OCI-LY1 (cell line): Measurements from ENCODE around the gene GMCL2.

Experiments
- EZH2 ChIP-seq: fragments of 200-600 bp; sonication (generic), shearing (Covaris generic); IDR thresholded peaks from 2 replicates; pipeline ENCODE4 v1.8.0; 2017; ENCODE audit warnings: borderline replicate concordance, mixed run types, mild to moderate bottlenecking, antibody characterized with exemption, low read length, moderate library complexity, mixed read lengths
- TF ChIP-seq, protein P1 (sequence below): fragments of 200-600 bp; sonication (generic), shearing (Covaris generic); IDR thresholded peaks from 2 replicates; pipeline ENCODE4 v1.5.1; 2017; ENCODE audit warnings: mild to moderate bottlenecking, antibody characterized with exemption, low read length, moderate library complexity, mixed read lengths

DNA sequence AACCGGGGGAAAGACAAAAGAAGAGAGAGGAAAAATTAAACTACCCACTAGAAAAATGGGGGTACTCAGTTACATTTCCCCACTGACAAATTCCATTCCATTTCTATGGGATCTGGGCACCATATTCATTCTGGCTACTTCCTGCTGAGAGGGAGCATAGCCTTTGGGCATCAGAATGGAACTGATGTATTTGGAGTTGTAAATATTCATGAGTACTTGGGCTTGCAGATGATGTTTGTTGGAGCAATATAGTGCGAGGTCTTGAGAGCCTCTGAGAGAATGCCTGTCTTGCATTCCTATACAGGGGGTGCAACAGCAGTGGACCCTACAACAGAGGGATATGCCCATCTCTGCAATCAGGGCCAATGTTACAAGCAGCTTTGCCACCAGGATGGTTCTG, 16.7 kb downstream of the GMCL2 start:
- no peak for TF ChIP-seq EZH2
- TF ChIP-seq, protein P1, sequence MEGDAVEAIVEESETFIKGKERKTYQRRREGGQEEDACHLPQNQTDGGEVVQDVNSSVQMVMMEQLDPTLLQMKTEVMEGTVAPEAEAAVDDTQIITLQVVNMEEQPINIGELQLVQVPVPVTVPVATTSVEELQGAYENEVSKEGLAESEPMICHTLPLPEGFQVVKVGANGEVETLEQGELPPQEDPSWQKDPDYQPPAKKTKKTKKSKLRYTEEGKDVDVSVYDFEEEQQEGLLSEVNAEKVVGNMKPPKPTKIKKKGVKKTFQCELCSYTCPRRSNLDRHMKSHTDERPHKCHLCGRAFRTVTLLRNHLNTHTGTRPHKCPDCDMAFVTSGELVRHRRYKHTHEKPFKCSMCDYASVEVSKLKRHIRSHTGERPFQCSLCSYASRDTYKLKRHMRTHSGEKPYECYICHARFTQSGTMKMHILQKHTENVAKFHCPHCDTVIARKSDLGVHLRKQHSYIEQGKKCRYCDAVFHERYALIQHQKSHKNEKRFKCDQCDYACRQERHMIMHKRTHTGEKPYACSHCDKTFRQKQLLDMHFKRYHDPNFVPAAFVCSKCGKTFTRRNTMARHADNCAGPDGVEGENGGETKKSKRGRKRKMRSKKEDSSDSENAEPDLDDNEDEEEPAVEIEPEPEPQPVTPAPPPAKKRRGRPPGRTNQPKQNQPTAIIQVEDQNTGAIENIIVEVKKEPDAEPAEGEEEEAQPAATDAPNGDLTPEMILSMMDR, result no peak
